ENCODE measurements around the gene RAPH1.

The RAPH1 gene

DNA sequence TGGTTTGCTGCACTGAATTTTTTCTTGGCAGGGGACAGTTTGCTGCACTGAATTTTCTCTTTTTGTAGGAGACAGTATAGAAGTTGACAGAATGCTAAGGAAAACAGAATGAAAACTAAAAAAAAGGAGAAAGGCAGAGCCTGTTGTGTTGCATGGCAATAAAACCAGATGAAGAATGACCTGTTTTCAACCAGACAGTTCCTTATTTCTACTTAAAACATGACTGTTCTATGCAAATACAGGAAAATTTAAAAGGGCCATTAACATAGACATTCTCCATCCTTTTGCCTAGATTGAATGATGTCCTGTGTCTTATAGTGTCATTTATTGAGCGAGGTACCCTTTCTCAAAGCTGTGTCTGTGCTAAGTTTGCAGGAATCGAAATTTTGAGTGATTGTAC is 173.6 kb downstream of the RAPH1 start:
- Histone ChIP-seq H3K4me2 (ENCODE audit: low read length) (no peak overlapping the region), H3K27ac (ENCODE audit: low read length) (no peak overlapping the region), H3K79me2 (ENCODE audit: low read length) (no peaks in the 10 kb centered on the region), H2AFZ (ENCODE audit: low read depth, low read length) (no peak overlapping the region), H3K9ac (ENCODE audit: low read length) (no peak overlapping the region), H3K4me3 (ENCODE audit: low read length) (no peak overlapping the region), H3K9me3 (ENCODE audit: insufficient read depth, low read length) (no peaks in the 10 kb centered on the region), H3K27me3 (ENCODE audit: low read depth, low read length) (no peaks in the 10 kb centered on the region), H4K20me1 (ENCODE audit: insufficient read depth, low read length) (no peaks in the 10 kb centered on the region), H3K4me1 (ENCODE audit: low read length) (peaks cover 9% of the 10 kb centered on the region), H3K36me3 (replicated peaks; ENCODE audit: low read depth, low read length) (no peaks in the 10 kb centered on the region)
- no peak for TF ChIP-seq EZH2phosphoT487 (IDR thresholded peaks at IDR 0.05; ENCODE audit: low read depth)
- TF ChIP-seq, protein P1, sequence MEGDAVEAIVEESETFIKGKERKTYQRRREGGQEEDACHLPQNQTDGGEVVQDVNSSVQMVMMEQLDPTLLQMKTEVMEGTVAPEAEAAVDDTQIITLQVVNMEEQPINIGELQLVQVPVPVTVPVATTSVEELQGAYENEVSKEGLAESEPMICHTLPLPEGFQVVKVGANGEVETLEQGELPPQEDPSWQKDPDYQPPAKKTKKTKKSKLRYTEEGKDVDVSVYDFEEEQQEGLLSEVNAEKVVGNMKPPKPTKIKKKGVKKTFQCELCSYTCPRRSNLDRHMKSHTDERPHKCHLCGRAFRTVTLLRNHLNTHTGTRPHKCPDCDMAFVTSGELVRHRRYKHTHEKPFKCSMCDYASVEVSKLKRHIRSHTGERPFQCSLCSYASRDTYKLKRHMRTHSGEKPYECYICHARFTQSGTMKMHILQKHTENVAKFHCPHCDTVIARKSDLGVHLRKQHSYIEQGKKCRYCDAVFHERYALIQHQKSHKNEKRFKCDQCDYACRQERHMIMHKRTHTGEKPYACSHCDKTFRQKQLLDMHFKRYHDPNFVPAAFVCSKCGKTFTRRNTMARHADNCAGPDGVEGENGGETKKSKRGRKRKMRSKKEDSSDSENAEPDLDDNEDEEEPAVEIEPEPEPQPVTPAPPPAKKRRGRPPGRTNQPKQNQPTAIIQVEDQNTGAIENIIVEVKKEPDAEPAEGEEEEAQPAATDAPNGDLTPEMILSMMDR (IDR thresholded peaks at IDR 0.05; ENCODE audit: low read depth, low read length): no peak

DNA sequence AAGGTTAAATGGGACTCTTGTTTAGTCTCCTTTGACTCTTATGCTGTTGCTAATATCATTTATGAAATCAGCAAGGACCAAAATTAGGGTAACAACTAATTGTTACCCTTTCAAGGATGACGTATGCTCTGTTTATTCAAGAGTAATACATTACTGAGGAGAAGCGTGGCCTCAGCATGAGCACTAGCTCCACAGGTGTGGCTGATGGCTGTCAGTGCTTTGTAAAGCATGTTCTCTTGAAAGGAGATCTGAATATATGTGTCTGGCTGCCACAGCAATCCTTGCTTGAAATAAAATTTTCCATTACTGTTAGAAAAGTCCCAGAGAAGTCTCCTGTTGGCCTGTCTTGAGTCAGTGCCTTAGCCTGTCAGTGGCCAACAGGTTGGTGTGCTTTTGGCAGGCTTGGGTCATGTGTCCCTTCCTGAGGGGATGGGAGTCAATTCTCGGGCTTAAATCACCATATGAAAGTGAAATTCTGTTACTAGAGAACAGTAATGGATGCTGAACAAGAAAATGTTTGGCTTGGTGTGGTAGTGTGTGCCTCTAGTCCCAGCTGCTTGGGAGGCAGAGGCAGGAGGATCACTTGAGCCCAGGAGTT is 174.2 kb downstream of the RAPH1 start:
- no peaks in the 10 kb centered on the region for H3K36me3 ChIP-seq (replicated peaks; ENCODE audit: low read depth, low read length)
- no peak overlapping the region for H3K9ac ChIP-seq (ENCODE audit: low read length)
- no peak overlapping the region for H3K27ac ChIP-seq (ENCODE audit: low read length)
- no peaks in the 10 kb centered on the region for H3K79me2 ChIP-seq (ENCODE audit: low read length)
- no peak overlapping the region for H3K4me2 ChIP-seq (ENCODE audit: low read length)
- peaks cover 9% of the 10 kb centered on the region for H3K4me1 ChIP-seq (ENCODE audit: low read length)
- H3K4me3 ChIP-seq (ENCODE audit: low read length): no peak overlapping the region
- TF ChIP-seq, protein P1 (IDR thresholded peaks at IDR 0.05; ENCODE audit: low read depth, low read length): no peak
- no peak for TF ChIP-seq EZH2phosphoT487 (IDR thresholded peaks at IDR 0.05; ENCODE audit: low read depth)
- H3K27me3 ChIP-seq (ENCODE audit: low read depth, low read length): no peaks in the 10 kb centered on the region
- no peak overlapping the region for H2AFZ ChIP-seq (ENCODE audit: low read depth, low read length)
- no peaks in the 10 kb centered on the region for H3K9me3 ChIP-seq (ENCODE audit: insufficient read depth, low read length)
- no peaks in the 10 kb centered on the region for H4K20me1 ChIP-seq (ENCODE audit: insufficient read depth, low read length)

GRCh38 chr2:203359450-203359849 is 175.7 kb downstream of the RAPH1 start:
- no peak for TF ChIP-seq EZH2phosphoT487 (IDR thresholded peaks at IDR 0.05; ENCODE audit: low read depth)
- TF ChIP-seq, protein P1 (IDR thresholded peaks at IDR 0.05; ENCODE audit: low read depth, low read length): no peak
- Histone ChIP-seq H3K27ac (ENCODE audit: low read length) (no peak overlapping the region), H3K79me2 (ENCODE audit: low read length) (no peaks in the 10 kb centered on the region), H3K36me3 (replicated peaks; ENCODE audit: low read depth, low read length) (no peaks in the 10 kb centered on the region), H3K4me1 (ENCODE audit: low read length) (peaks cover 9% of the 10 kb centered on the region), H2AFZ (ENCODE audit: low read depth, low read length) (no peak overlapping the region), H3K9ac (ENCODE audit: low read length) (no peak overlapping the region), H4K20me1 (ENCODE audit: insufficient read depth, low read length) (no peaks in the 10 kb centered on the region), H3K4me2 (ENCODE audit: low read length) (no peak overlapping the region), H3K9me3 (ENCODE audit: insufficient read depth, low read length) (no peaks in the 10 kb centered on the region), H3K27me3 (ENCODE audit: low read depth, low read length) (no peaks in the 10 kb centered on the region), H3K4me3 (ENCODE audit: low read length) (no peak overlapping the region)

DNA sequence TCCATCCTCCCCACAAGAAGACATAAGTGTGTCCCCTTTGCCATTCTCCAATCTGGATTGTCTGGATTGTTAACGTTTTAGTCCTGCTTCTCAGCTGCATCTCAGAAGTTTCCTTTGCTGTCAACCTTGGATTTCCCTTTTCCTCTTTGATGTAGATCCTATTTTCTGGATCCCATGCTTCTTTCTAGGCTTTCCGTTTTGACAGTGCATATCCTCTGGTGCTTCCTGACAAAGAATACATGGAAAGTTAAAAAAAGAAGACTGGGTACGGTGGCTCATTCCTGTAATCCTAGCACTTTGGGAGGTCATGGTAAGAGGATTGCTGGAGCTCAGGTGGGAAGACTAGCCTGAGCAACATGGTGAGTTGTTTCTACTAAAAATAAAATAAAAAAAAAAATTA is 180.1 kb downstream of the RAPH1 start:
- no peaks in the 10 kb centered on the region for H3K36me3 ChIP-seq (replicated peaks; ENCODE audit: low read depth, low read length)
- H3K4me1 ChIP-seq (ENCODE audit: low read length): no peaks in the 10 kb centered on the region
- no peak overlapping the region for H3K4me2 ChIP-seq (ENCODE audit: low read length)
- no peaks in the 10 kb centered on the region for H4K20me1 ChIP-seq (ENCODE audit: insufficient read depth, low read length)
- no peaks in the 10 kb centered on the region for H3K27me3 ChIP-seq (ENCODE audit: low read depth, low read length)
- no peaks in the 10 kb centered on the region for H3K9me3 ChIP-seq (ENCODE audit: insufficient read depth, low read length)
- H3K9ac ChIP-seq (ENCODE audit: low read length): no peak overlapping the region
- H3K4me3 ChIP-seq (ENCODE audit: low read length): no peak overlapping the region
- no peak for TF ChIP-seq EZH2phosphoT487 (IDR thresholded peaks at IDR 0.05; ENCODE audit: low read depth)
- TF ChIP-seq, protein P1 (IDR thresholded peaks at IDR 0.05; ENCODE audit: low read depth, low read length): no peak
- H3K27ac ChIP-seq (ENCODE audit: low read length): no peak overlapping the region
- H3K79me2 ChIP-seq (ENCODE audit: low read length): no peaks in the 10 kb centered on the region
- H2AFZ ChIP-seq (ENCODE audit: low read depth, low read length): no peak overlapping the region
